H1 (cell line): Measurements from ENCODE around the gene GTPBP6. TPM values are rescaled to one million over a fixed set of nuclear protein-coding genes. Genes with fewer than 3 reads are reported as not detected.

ENCODE experiments used
- CBX5 ChIP-seq: fragments of 300-800, 300-1000 bp; sonication (generic); IDR thresholded peaks from 2 replicates; pipeline ENCODE4 v1.7.1; 2016; ENCODE audit warnings: antibody characterized with exemption, low read length, low read depth
- JUN ChIP-seq: IDR thresholded peaks from 2 replicates; pipeline ENCODE4 v1.6.1; 2011; ENCODE audit warnings: low read depth, mild to moderate bottlenecking, improper control_type of control experiment, low read length
- polyA plus RNA-seq, 7 experiments: library from polyadenylated mRNA; depleted of rRNA in 3 of 7; stranded (reverse) in 5 of 7; unstranded in 2 of 7; fragments of >200 nt in 5 of 7; fragments of 200-250 nt in 2 of 7; gene quantifications; 1 replicate in 5 of 7; 2 replicates in 1 of 7; 4 replicates in 1 of 7; pipeline versions ENCODE4 v1.2.1 to v1.2.3, GENCODE V29; 2011 to 2013; ENCODE audit warnings: missing spikeins in 2 of 7, mixed read lengths in 2 of 7
- total RNA-seq: library from RNA; stranded (reverse); fragmentation: NEBNext Ultra II Directional; extraction: Animal tissue kit (Norgen Biotek cat#: 25700); gene quantifications from 2 replicates; pipeline ENCODE4 v1.2.1, GENCODE V29; 2021
- TF ChIP-seq, protein P1 (sequence below): IDR thresholded peaks from 2 replicates; pipeline ENCODE4 v1.6.1; 2012; ENCODE audit warnings: inconsistent platforms

The GTPBP6 gene
- total and polyA plus RNA-seq, 2 of the 8 experiments (the other 6 are each of a cell fraction or from before 2014, with no cell fraction given), result 33.9 to 57.1 TPM

- TF ChIP-seq, protein P1, sequence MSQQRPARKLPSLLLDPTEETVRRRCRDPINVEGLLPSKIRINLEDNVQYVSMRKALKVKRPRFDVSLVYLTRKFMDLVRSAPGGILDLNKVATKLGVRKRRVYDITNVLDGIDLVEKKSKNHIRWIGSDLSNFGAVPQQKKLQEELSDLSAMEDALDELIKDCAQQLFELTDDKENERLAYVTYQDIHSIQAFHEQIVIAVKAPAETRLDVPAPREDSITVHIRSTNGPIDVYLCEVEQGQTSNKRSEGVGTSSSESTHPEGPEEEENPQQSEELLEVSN, result no peak
- TF ChIP-seq CBX5 (no peak), JUN (no peak)
Observed at GRCh38 chrX:270848-271367, 47.7 kb downstream of the GTPBP6 start (continued).
